Stimulated activated CD4-positive, alpha-beta T cell treated with anti-CD3 and anti-CD28 coated beads, Interleukin-2, amount 100 ng/mL, for 24 hours (primary cell): ENCODE data around the gene ZNF292.
"Not testable (repeated sequence)": the region's sequence is repeated elsewhere in the genome, so short reads cannot be mapped to it uniquely, and the experiment has no call there.

Experiments used
- DNase-seq, 2 donors: peaks; one replicate each; pipeline ENCODE4 v3.0.0-alpha.2; 2020

ZNF292 gene

DNA sequence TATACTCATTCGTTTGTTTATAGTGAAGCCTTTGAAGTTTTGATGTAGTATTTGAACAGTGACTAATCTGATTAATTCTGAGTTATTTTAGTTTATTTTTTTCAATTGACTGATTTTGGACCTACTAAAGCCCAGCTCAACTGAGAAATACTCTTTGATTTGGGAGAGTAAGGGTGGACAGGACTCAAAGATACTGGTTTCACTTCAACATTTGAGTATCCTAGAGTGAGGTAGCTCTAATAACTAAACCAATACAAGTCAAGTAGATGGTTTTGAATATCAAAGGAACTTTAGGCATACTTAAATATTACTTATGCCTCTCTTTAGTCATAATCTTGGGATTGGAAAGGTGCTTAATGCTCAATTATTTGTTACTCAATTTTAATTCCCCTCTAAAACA lies 65.6 kb downstream of the ZNF292 start:
- no peak for DNase-seq

DNA sequence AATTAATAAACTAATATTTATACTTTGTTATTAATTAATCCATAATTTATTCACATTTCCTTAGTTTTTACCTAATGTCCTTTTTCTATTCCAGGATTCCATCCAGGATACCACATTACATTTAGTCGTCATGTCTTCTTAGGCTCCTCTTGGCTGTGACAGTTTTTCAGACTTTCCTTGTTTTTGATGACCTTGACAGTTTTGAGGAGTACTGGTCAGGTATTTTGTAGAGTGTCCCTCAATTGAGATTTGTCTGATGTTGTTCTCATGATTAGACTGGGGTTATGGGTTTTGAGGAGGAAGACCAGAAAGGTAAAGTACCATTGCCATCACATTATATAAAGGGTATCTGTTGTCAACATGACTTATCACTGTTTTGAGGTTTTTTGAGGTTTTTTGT lies 67.3 kb downstream of the ZNF292 start:
- DNase-seq = no peak

DNA sequence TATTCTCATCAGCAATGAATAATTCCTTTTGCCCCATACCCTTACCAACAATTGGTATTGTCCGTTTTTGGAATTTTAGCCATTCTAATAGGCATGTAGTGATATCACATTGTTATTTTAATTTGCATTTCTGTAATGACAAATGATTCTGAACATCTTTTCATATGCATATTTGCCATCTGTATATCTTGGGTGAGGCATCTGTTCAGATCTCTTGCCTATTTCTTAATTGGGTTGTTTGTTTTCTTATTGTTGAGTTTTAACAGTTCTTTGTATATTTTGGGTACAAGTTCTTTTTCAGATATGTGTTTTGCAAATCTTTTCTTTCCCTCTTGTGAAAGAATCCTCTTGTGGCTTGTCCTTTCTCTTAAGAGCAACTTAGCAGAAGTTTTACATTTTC lies 69.6 kb downstream of the ZNF292 start:
- DNase-seq = no peak

DNA sequence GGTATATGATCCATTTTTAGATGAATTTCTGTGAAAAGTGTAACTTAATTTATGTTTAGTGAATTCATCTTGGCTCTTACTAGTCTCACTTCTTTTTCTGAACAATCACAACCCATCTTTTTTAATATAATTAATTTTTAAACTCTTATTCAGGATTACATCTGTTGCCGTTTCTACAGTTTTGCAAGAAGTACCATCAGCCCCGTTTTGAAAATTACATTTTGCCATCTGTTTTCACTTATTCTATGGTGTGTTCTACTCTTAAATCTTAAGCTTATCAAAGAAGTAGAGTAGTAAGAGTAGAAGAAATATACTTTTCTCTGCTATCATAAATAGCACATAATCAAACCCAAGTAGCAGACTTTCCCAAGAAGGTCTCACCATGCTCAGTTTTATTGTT lies 70.1 kb downstream of the ZNF292 start:
- DNase-seq = no peak

- DNase-seq = no peak
Measured at GRCh38 chr6:87225937-87226336, 70.6 kb downstream of the ZNF292 start.

DNA sequence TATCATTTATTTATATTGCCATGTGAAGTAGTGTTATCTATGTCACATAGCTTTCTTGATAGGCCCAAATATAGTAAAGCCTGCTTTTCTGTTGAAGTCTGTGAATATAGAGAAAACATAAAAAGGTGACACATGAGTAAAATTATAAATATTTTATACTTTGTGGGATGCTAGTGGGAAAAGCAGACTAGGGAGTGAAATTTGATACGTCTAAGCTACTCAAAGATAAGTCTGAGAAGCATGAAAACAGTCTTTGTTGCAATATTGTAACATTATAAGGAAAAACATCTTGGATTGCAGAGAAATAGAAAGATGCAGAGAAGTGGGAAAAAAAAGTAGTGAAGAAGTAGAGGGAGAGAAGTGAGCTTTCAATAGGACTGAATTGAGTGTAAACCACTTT lies 75.4 kb downstream of the ZNF292 start:
- DNase-seq = no peak

DNA sequence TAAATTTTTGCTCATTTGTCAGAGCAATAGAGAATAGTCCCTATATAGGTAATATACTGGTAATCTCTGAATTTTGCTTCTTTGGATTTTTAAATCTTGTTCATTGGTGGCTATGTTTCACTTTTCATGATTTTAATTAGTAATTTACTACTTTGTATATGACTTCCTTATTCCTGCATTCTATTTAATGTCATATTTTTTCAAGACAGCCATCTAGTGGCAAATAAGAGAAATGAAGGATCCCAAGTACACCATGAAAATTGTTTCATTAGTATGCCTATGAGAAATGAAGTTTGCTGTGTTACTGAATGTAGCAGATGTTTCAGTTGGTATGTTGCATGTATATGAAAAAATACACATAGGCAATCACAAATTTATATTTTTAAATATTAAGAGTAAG lies 82.4 kb downstream of the ZNF292 start:
- no peak for DNase-seq

DNA sequence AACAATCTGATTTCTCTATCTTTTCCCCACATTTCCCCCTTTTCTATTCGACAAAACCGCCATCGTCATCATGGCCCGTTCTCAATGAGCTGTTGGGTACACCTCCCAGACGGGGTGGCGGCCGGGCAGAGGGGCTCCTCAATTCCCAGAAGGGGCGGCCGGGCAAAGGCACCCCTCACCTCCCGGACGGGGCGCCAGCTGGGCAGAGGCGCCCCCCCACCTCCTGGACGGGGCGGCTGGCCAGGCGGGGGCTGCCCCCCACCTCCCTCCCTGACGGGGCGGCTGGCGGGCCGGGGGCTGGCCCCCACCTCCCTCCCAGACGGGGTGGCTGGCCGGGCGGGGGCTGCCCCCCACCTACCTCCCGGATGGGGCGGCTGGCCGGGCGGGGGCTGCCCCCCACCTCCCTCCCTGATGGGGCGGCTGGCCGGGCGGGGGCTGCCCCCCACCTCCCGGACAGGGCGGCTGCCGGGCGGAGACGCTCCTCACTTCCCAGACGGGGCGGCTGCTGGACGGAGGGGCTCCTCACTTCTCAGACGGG lies 83.8 kb downstream of the ZNF292 start:
- not testable (repeated sequence) for DNase-seq

DNA sequence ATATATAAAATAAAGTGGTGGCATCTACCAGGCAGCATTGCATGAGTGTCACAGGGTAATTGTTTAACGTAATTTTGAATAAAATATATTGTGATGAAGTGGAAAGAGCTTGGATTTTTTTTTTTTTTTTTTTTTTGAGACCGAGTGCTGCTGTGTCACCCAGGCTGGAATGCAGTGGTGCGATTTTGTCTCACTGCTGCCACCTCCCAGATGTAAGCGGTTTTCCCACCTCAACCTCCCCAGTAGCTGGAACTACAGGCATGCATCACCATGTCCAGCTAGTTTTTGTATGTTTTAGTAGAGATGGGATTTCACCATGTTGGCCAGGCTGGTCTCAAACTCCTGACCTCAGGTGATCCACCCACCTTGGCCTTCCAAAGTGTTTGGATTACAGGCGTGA lies 85.9 kb downstream of the ZNF292 start:
- no peak for DNase-seq

DNA sequence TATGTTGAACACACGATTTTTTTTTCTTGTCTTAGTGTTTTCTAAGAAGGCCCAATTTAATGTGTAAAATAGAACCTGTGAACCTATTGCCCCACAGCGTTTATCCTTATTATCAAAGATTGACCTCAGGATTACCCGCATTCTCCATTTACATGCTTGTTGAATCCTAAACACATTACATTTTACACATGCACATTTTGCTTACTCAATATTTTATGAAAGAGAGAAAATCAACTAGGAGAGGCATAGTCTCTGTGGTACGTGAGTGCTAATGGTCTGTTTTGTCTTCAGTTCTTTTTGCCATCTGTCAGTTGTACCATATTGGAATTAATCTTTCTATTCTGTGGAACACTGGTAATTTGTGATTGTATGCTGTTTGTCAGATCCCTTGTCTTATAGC lies 86.9 kb downstream of the ZNF292 start:
- no peak for DNase-seq

DNA sequence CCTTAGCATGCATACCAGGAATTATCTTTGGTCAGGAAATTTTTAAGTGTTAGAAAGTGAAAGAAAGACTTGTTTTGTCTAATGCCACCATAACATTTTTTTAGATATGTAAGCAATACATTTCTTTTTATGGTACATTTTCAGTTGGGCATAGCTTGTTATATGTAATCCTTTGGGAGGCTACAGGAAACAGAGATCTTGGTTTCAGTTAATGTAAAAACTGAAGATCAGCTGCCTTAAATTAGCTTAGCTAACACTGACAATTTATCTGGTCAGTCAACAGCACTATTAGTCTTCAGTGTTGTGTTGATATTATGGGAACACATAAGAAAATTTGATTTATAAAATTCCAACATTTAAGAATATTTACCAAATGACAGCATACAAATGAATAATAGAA lies 88.4 kb downstream of the ZNF292 start:
- DNase-seq = no peak

GRCh38 chr6:87244380-87244779 lies 89.0 kb downstream of the ZNF292 start:
- DNase-seq = no peak

GRCh38 chr6:87250019-87250418 lies 94.7 kb downstream of the ZNF292 start:
- DNase-seq = no peak

- DNase-seq = no peak
Measured at GRCh38 chr6:87251225-87251624, 95.9 kb downstream of the ZNF292 start.

GRCh38 chr6:87251725-87252124 lies 96.4 kb downstream of the ZNF292 start:
- no peak for DNase-seq

GRCh38 chr6:87257046-87257445 lies 101.7 kb downstream of the ZNF292 start:
- no peak for DNase-seq

DNA sequence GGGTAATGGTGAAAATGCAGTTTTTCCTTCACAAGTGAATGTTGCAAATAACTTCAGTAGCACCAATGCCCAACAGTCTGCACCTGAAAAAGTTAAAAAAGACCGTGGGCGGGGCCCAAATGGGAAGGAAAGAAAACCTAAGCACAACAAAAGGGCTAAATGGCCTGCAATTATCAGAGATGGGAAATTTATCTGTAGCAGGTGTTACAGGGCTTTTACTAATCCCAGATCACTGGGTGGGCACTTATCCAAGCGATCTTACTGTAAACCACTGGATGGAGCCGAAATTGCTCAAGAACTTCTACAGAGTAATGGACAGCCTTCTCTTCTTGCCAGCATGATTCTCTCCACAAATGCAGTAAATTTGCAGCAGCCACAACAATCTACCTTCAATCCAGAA lies 102.2 kb downstream of the ZNF292 start:
- no peak for DNase-seq

- no peak for DNase-seq
Measured at GRCh38 chr6:87257975-87258374, 102.6 kb downstream of the ZNF292 start.

DNA sequence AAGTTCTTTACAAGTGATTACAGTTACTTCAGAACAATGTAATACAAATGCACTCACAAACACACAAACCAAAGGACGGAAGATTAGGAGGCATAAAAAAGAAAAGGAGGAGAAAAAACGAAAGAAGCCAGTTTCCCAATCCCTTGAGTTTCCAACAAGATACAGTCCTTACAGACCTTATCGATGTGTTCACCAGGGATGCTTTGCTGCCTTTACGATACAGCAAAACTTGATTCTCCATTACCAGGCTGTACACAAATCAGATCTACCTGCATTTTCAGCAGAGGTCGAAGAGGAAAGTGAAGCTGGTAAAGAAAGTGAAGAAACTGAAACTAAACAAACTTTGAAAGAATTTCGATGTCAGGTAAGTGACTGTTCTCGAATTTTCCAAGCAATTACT lies 104.4 kb downstream of the ZNF292 start:
- no peak for DNase-seq

DNA sequence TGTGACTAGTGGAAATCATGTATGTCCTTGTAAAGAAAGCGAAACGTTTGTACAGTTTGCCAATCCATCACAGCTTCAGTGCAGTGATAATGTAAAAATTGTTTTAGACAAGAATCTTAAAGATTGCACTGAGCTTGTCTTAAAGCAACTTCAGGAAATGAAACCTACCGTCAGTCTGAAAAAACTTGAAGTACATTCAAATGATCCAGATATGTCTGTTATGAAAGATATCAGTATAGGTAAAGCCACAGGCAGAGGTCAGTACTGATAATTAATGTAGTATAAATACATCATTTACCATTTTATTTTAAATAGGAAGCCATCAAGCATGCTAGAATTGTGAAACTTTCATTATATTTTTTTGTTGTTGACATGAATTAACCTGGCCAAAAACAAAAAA lies 106.2 kb downstream of the ZNF292 start:
- no peak for DNase-seq

DNA sequence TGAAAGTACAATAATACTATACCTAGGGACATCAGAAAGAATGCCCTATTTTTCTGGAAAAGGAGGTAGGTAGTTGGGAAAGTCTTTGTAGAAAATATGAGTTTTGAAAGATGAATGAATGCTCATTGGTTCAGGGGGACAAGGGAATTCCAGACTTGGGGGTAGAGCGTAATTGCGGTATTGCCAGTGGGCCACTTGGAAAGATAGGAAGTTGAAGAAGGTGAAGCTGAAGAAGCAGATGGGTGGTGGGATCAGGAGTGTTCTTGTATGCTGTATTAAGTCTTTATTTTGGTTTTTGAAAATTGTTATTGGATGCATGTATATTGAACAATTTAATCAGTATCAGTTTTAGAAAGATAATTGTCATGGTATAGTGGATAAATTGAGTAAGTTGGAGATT lies 109.1 kb downstream of the ZNF292 start:
- no peak for DNase-seq

- no peak for DNase-seq
Measured at GRCh38 chr6:87274660-87275274, 119.4 kb downstream of the ZNF292 start.

- DNase-seq = no peak
Measured at GRCh38 chr6:87276624-87277023, 121.3 kb downstream of the ZNF292 start.

DNA sequence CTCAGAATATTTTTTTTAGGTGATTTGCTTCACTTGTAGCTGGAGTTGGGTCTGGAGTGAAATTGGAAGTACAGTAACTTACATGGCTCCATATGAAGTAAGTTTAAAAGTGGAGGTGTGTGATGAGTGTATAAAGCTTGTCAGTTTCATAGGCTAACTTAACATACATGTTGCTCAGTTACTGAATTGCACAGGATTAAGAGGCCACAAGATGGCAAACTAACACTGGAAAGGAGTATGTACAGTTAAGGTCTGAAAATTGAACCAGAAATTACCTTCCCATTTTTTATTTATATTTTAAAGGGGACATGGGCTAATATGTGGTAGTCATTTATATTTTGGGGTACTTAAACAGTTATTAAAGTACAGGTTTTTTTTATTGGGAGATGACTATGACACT lies 121.8 kb downstream of the ZNF292 start:
- DNase-seq = no peak

- DNase-seq = no peak
Measured at GRCh38 chr6:87279196-87279595, 123.8 kb downstream of the ZNF292 start.

DNA sequence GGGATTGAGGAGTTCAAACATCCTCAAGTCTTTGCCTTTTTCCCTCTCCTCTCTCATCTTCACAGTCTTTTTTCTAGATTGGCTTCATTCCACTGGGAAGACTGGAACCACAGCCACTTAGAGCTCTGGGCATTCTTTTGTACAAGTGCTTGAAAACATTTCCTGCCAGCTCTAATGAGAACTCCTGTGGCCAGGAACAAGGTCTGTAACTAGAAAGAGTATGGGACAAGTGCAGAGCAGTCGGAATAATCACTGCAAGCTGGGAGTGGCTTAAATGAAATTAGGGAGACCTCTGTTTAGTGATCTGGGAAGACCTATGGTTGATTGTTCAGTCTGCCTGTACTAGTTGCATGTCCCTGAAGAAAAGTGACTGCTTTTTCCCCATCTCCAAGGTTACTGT lies 126.1 kb downstream of the ZNF292 start:
- no peak for DNase-seq
